Smooth muscle cell (in vitro differentiated cells): ENCODE results near the gene ZBTB11. TPM values are rescaled to one million over a fixed set of nuclear protein-coding genes. Genes with fewer than 3 reads are reported as not detected.
"Not testable (repeated sequence)": the region's sequence is repeated elsewhere in the genome, so short reads cannot be mapped to it uniquely, and the experiment has no call there.

Source experiments
- DNase-seq: peaks from one replicate; lab custom pipeline; 2025; ENCODE audit not compliant: unreplicated experiment; lab: John Stamatoyannopoulos, UW
- H2AFZ ChIP-seq: fragments of 200-600 bp; sonication (generic); 2 replicates; pipeline ENCODE4 v1.6.0; 2016; ENCODE audit warnings: antibody characterized with exemption, low read depth, mild to moderate bottlenecking
- H3F3A ChIP-seq: fragments of 200-600 bp; sonication (generic); 2 replicates; pipeline ENCODE4 v1.6.0; 2017; ENCODE audit warnings: antibody characterized with exemption, low read depth
- H3K27ac ChIP-seq: fragments of 200-600 bp; sonication (generic); 2 replicates; pipeline ENCODE4 v1.5.1; 2016; ENCODE audit warnings: low read depth, mild to moderate bottlenecking
- H3K27me3 ChIP-seq: fragments of 200-600 bp; sonication (generic); 2 replicates; pipeline ENCODE4 v1.6.1; 2016; ENCODE audit warnings: low read depth, mild to moderate bottlenecking
- H3K36me3 ChIP-seq: fragments of 200-600 bp; sonication (generic); 2 replicates; pipeline ENCODE4 v1.5.1; 2016; ENCODE audit warnings: low read depth
- H3K4me1 ChIP-seq: fragments of 200-600 bp; sonication (generic); 2 replicates; pipeline ENCODE4 v1.5.1; 2016; ENCODE audit warnings: low read depth
- H3K4me2 ChIP-seq: fragments of 200-600 bp; sonication (generic); 2 replicates; pipeline ENCODE4 v1.6.0; 2016; ENCODE audit warnings: mild to moderate bottlenecking
- H3K4me3 ChIP-seq: fragments of 200-600 bp; sonication (generic); 2 replicates; pipeline ENCODE4 v1.5.1; 2016; ENCODE audit warnings: mild to moderate bottlenecking
- H3K79me2 ChIP-seq: fragments of 200-600 bp; sonication (generic); 2 replicates; pipeline ENCODE4 v1.6.0; 2016; ENCODE audit warnings: low read depth, mild to moderate bottlenecking
- H3K9ac ChIP-seq: fragments of 200-600 bp; sonication (generic); 2 replicates; pipeline ENCODE4 v1.6.0; 2016; ENCODE audit warnings: low read depth
- H3K9me3 ChIP-seq: fragments of 200-600 bp; sonication (generic); replicated peaks from 2 replicates; pipeline ENCODE4 v1.5.1; 2016; ENCODE audit warnings: low read depth
- H4K20me1 ChIP-seq: fragments of 200-600 bp; sonication (generic); 2 replicates; pipeline ENCODE4 v1.6.0; 2016; ENCODE audit warnings: low read depth
- CTCF ChIP-seq: fragments of 200-600 bp; sonication (generic); IDR thresholded peaks from 2 replicates; pipeline ENCODE4 v1.5.1; 2017; ENCODE audit warnings: borderline replicate concordance, mild to moderate bottlenecking, antibody characterized with exemption; ENCODE audit not compliant: insufficient read depth, poor library complexity, severe bottlenecking
- WGBS: methylation state at CpG from one replicate; pipeline ENCODE4 v1.1.7; 2016; ENCODE audit warnings: low lambda C conversion rate; 5-methylcytosine and 5-hydroxymethylcytosine counted together
- polyA plus RNA-seq: library from polyadenylated mRNA; unstranded; fragments of >200 nt; fragmentation: Nextera tagmentation; extraction: Ambion mirVana; gene quantifications from 2 replicates; pipeline ENCODE4 v1.2.1, GENCODE V29; 2016
- total RNA-seq: library from RNA; depleted of rRNA; stranded (reverse); fragments of >200 nt; gene quantifications from 2 replicates; pipeline ENCODE4 v1.2.3, GENCODE V29; 2014

The ZBTB11 gene
- total and polyA plus RNA-seq, 2 experiments from 2014 or later: 9.1 to 33.7 TPM

DNA sequence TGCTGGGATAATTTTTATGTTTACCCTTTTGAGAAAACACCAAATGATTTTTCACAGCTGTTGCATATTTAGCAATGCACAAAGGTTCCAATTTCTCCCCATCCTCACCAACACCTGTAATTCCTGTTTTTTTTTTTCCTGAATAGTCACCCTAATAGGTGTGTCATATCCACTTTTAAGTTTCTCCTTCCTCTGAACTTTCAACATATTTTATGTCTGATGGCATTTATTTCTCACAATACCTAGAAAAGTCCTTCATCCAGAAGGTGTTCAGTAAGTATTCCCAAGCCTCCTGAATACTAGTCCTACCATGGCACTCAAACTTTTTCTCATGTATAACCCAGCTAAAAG is 8.1 kb upstream of the ZBTB11 start:
- TF ChIP-seq CTCF: no peak
- Histone ChIP-seq H3F3A (peaks cover 64% of the 10 kb centered on the region), H3K4me1 (peaks cover 27% of the 10 kb centered on the region), H4K20me1 (peaks cover 57% of the 10 kb centered on the region), H3K4me2 (peak overlapping the region; percentile 98), H3K9ac (peak overlapping the region; percentile 97), H3K9me3 (no peaks in the 10 kb centered on the region), H3K27ac (peak overlapping the region; percentile 91), H3K79me2 (peaks cover 44% of the 10 kb centered on the region), H2AFZ (no peak overlapping the region), H3K4me3 (peak overlapping the region; percentile 84), H3K36me3 (peaks cover 19% of the 10 kb centered on the region), H3K27me3 (no peaks in the 10 kb centered on the region)
- no peak for DNase-seq

DNA sequence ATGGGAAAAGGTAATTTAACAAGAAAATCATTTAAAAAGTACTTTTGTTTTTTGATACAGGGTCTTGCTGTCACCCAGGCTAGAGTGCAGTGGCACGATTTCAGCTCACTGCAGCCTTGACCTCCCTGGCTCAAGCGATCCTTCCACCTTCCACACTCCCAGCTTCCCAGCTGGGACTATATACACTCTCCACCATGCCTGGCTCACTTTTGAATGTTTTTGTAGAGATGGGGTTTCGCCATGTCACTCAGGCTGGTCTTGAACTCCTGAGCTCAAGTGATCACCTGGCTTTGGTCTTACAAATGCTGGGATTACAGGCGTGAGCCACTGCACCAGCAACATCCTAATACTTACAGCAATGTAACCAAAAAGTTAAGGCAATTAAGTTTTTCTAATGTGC is 3.5 kb upstream of the ZBTB11 start:
- WGBS: 93% methylated on average over 4 of the region's 4 CpGs
- H3K79me2 ChIP-seq: peaks cover 39% of the 10 kb centered on the region
- no peak overlapping the region for H2AFZ ChIP-seq
- H4K20me1 ChIP-seq: peaks cover 56% of the 10 kb centered on the region
- H3K4me1 ChIP-seq: peaks cover 34% of the 10 kb centered on the region
- peaks cover 20% of the 10 kb centered on the region for H3K36me3 ChIP-seq
- no peak for DNase-seq
- H3K27me3 ChIP-seq: no peaks in the 10 kb centered on the region
- TF ChIP-seq CTCF: no peak
- H3K4me3 ChIP-seq: no peak overlapping the region
- H3K27ac ChIP-seq: peak overlapping the region; percentile 3
- no peak overlapping the region for H3K4me2 ChIP-seq
- H3K9me3 ChIP-seq: no peaks in the 10 kb centered on the region
- H3K9ac ChIP-seq: no peak overlapping the region
- H3F3A ChIP-seq: peaks cover 69% of the 10 kb centered on the region

- Histone ChIP-seq H3F3A (peaks cover 55% of the 10 kb centered on the region), H3K4me1 (peaks cover 27% of the 10 kb centered on the region), H3K36me3 (peaks cover 20% of the 10 kb centered on the region), H4K20me1 (peaks cover 48% of the 10 kb centered on the region), H3K79me2 (peaks cover 39% of the 10 kb centered on the region)
- not testable (repeated sequence) for H2AFZ ChIP-seq, H3K9me3 ChIP-seq, H3K4me2 ChIP-seq, DNase-seq, H3K9ac ChIP-seq, H3K27ac ChIP-seq, H3K4me3 ChIP-seq, H3K27me3 ChIP-seq
- whole genome bisulfite sequencing: 87% methylated on average over 2 of the region's 2 CpGs
These were observed 1.9 kb upstream of the ZBTB11 start for GRCh38 chr3:101678837-101679236.

GRCh38 chr3:101677436-101678286 is 729 bp upstream of the ZBTB11 start:
- H3F3A ChIP-seq: peaks cover 44% of the 10 kb centered on the region
- no peak for TF ChIP-seq CTCF
- peaks cover 20% of the 10 kb centered on the region for H3K4me1 ChIP-seq
- H4K20me1 ChIP-seq: peaks cover 47% of the 10 kb centered on the region
- no peak overlapping the region for H2AFZ ChIP-seq
- no peak for DNase-seq
- peaks cover 13% of the 10 kb centered on the region for H3K36me3 ChIP-seq
- H3K79me2 ChIP-seq: peaks cover 39% of the 10 kb centered on the region
- H3K27ac ChIP-seq: peak overlapping the region; percentile 93
- 62% methylated on average over 29 of the region's 29 CpGs for WGBS
- peak overlapping the region; percentile 47 for H3K9ac ChIP-seq
- peak overlapping the region; percentile 97 for H3K4me3 ChIP-seq
- no peaks in the 10 kb centered on the region for H3K27me3 ChIP-seq
- peak overlapping the region; percentile 83 for H3K4me2 ChIP-seq
- no peaks in the 10 kb centered on the region for H3K9me3 ChIP-seq
